Cardiac muscle cell (in vitro differentiated cells and primary cell): ENCODE measurements around the gene NEK1. TPM values are rescaled to one million over a fixed set of nuclear protein-coding genes. Genes with fewer than 3 reads are reported as not detected.

ENCODE experiments used
- DNase-seq, 2 donors: peaks; one replicate each; pipeline versions ENCODE4 v3.0.0 to v3.0.0-alpha.2; 2010 to 2017; ENCODE audit warnings: low read depth in 1 of 2, low spot score in 1 of 2
- H3K27ac ChIP-seq: fragments of 200-600 bp; sonication (generic); 2 replicates; pipeline ENCODE4 v1.5.1; 2016
- H3K27me3 ChIP-seq: fragments of 200-600 bp; sonication (generic); 2 replicates; pipeline ENCODE4 v1.6.0; 2016; ENCODE audit warnings: control low read depth
- H3K36me3 ChIP-seq: fragments of 200-600 bp; sonication (generic); 2 replicates; pipeline ENCODE4 v1.5.1; 2016; ENCODE audit warnings: control low read depth
- H3K4me1 ChIP-seq: fragments of 200-600 bp; sonication (generic); 2 replicates; pipeline ENCODE4 v1.8.1; 2017; ENCODE audit warnings: low read depth, mild to moderate bottlenecking, mixed run types
- H3K4me3 ChIP-seq: fragments of 200-600 bp; sonication (generic); 2 replicates; pipeline ENCODE4 v1.5.1; 2016; ENCODE audit warnings: mild to moderate bottlenecking
- H3K9me3 ChIP-seq: fragments of 200-600 bp; sonication (generic); 2 replicates; pipeline ENCODE4 v1.5.1; 2017; ENCODE audit warnings: low read depth, mild to moderate bottlenecking, control low read depth
- CTCF ChIP-seq: IDR thresholded peaks from 2 replicates; pipeline ENCODE4 v1.5.1; 2012; ENCODE audit warnings: low read depth, mild to moderate bottlenecking, low read length
- polyA plus RNA-seq: library from polyadenylated mRNA; unstranded; fragments of >200 nt; fragmentation: Nextera tagmentation; extraction: Ambion mirVana; gene quantifications from 2 replicates; pipeline ENCODE4 v1.2.1, GENCODE V29; 2016
- total RNA-seq: library from RNA; depleted of rRNA; stranded (reverse); fragments of >200 nt; gene quantifications from 2 replicates; pipeline ENCODE4 v1.2.3, GENCODE V29; 2016

The NEK1 gene
- total and polyA plus RNA-seq, 2 experiments from 2014 or later, result 11.3 to 17.0 TPM

GRCh38 chr4:169492436-169493163 lies 119.8 kb downstream of the NEK1 start:
- Histone ChIP-seq H3K27ac (no peak overlapping the region), H3K4me3 (no peak overlapping the region), H3K4me1 (no peaks in the 10 kb centered on the region), H3K27me3 (no peaks in the 10 kb centered on the region), H3K36me3 (no peaks in the 10 kb centered on the region), H3K9me3 (no peaks in the 10 kb centered on the region)
- peak; percentile 84 for TF ChIP-seq CTCF
- peak; percentile 32 to 56 for DNase-seq

GRCh38 chr4:169491211-169491610 lies 121.2 kb downstream of the NEK1 start:
- Histone ChIP-seq H3K4me3 (no peak overlapping the region), H3K36me3 (no peaks in the 10 kb centered on the region), H3K27ac (no peak overlapping the region), H3K9me3 (no peaks in the 10 kb centered on the region), H3K27me3 (no peaks in the 10 kb centered on the region), H3K4me1 (no peaks in the 10 kb centered on the region)
- TF ChIP-seq CTCF, result no peak
- DNase-seq, result no peak

GRCh38 chr4:169489306-169489705 lies 123.1 kb downstream of the NEK1 start:
- Histone ChIP-seq H3K36me3 (no peaks in the 10 kb centered on the region), H3K27me3 (no peaks in the 10 kb centered on the region), H3K4me1 (peaks cover 3% of the 10 kb centered on the region), H3K9me3 (no peaks in the 10 kb centered on the region), H3K27ac (no peak overlapping the region), H3K4me3 (no peak overlapping the region)
- DNase-seq, result no peak
- TF ChIP-seq CTCF, result no peak

GRCh38 chr4:169485791-169486742 lies 126.3 kb downstream of the NEK1 start:
- Histone ChIP-seq H3K27me3 (no peaks in the 10 kb centered on the region), H3K36me3 (no peaks in the 10 kb centered on the region), H3K4me1 (peaks cover 3% of the 10 kb centered on the region), H3K9me3 (no peaks in the 10 kb centered on the region), H3K4me3 (no peak overlapping the region), H3K27ac (no peak overlapping the region)
- peak; percentile 38 to 73 for DNase-seq
- peak; percentile 51 for TF ChIP-seq CTCF

GRCh38 chr4:169485086-169485485 lies 127.3 kb downstream of the NEK1 start:
- Histone ChIP-seq H3K27me3 (no peaks in the 10 kb centered on the region), H3K27ac (no peak overlapping the region), H3K36me3 (no peaks in the 10 kb centered on the region), H3K4me3 (no peak overlapping the region), H3K9me3 (no peaks in the 10 kb centered on the region), H3K4me1 (peaks cover 3% of the 10 kb centered on the region)
- no peak for TF ChIP-seq CTCF
- no peak for DNase-seq
